Left ventricle myocardium inferior (tissue), 1 donor: ENCODE data around the gene CACNB2. TPM values are rescaled to one million over a fixed set of nuclear protein-coding genes. Genes with fewer than 3 reads are reported as not detected.

Source experiments
- DNase-seq: peaks from one replicate; pipeline ENCODE4 v3.0.0-alpha.2; 2020
- H3K27ac ChIP-seq: fragments of 200-600 bp; replicated peaks from 2 replicates; pipeline ENCODE4 v1.8.0; 2021
- H3K27me3 ChIP-seq: fragments of 200-600 bp; 2 replicates; pipeline ENCODE4 v1.8.0; 2021; ENCODE audit warnings: low read depth
- H3K36me3 ChIP-seq: fragments of 200-600 bp; 2 replicates; pipeline ENCODE4 v1.8.0; 2021
- H3K4me1 ChIP-seq: fragments of 200-600 bp; 2 replicates; pipeline ENCODE4 v1.8.0; 2021
- H3K4me3 ChIP-seq: fragments of 200-600 bp; 2 replicates; pipeline ENCODE4 v1.8.0; 2021; ENCODE audit warnings: mild to moderate bottlenecking, moderate library complexity
- H3K9me3 ChIP-seq: fragments of 200-600 bp; replicated peaks from 2 replicates; pipeline ENCODE4 v1.8.0; 2021
- intact Hi-C: fragments of 100-400 bp; cut with micrococcal nuclease; formaldehyde crosslinking; loops from one replicate; pipeline ENCODE4 v1.11.0; 2022
- total RNA-seq: library from RNA; stranded (reverse); fragmentation: NEBNext Ultra II Directional; extraction: Animal tissue kit (Norgen Biotek cat#: 25700); gene quantifications from one replicate; pipeline ENCODE4 v1.2.1, GENCODE V29; 2021
- TF ChIP-seq, protein P1 (sequence below): fragments of 200-600 bp; IDR thresholded peaks from 2 replicates; pipeline ENCODE4 v1.8.0; 2021; ENCODE audit warnings: antibody characterized with exemption, mild to moderate bottlenecking, borderline replicate concordance
- donor health status: DM: no; HTN: yes; CAD: no; lungs with severe emphysema.

The CACNB2 gene
- total RNA-seq, 1 donor from 2014 or later, result 38.1 TPM

DNA sequence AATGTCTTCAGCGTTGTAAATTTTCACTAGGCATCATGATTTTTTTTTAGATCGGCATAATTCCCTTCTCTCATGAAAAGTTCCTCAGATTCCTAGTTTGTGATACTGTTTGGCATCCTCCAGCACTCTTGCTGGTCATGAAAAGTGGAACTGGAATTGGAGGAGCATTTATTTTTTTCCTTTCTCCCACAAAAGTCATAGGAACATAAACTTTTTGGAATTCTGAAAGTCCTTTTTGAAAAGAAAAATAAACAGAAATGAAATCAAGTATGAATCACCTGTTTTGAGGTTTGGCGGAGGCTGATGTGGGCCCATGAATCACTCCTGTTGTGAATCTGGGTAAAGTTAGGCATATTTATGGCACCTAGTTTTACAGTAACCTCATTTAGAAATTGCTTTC, 17.7 kb downstream of the CACNB2 start:
- H3K9me3 ChIP-seq, result no peaks in the 10 kb centered on the region
- TF ChIP-seq, protein P1, sequence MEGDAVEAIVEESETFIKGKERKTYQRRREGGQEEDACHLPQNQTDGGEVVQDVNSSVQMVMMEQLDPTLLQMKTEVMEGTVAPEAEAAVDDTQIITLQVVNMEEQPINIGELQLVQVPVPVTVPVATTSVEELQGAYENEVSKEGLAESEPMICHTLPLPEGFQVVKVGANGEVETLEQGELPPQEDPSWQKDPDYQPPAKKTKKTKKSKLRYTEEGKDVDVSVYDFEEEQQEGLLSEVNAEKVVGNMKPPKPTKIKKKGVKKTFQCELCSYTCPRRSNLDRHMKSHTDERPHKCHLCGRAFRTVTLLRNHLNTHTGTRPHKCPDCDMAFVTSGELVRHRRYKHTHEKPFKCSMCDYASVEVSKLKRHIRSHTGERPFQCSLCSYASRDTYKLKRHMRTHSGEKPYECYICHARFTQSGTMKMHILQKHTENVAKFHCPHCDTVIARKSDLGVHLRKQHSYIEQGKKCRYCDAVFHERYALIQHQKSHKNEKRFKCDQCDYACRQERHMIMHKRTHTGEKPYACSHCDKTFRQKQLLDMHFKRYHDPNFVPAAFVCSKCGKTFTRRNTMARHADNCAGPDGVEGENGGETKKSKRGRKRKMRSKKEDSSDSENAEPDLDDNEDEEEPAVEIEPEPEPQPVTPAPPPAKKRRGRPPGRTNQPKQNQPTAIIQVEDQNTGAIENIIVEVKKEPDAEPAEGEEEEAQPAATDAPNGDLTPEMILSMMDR, result no peak
- H3K4me3 ChIP-seq, result no peak overlapping the region
- no peak for DNase-seq
- no peaks in the 10 kb centered on the region for H3K36me3 ChIP-seq
- no peaks in the 10 kb centered on the region for H3K27me3 ChIP-seq
- no peak overlapping the region for H3K27ac ChIP-seq
- H3K4me1 ChIP-seq, result peaks cover 17% of the 10 kb centered on the region
- intact Hi-C loops, result no loop called here

DNA sequence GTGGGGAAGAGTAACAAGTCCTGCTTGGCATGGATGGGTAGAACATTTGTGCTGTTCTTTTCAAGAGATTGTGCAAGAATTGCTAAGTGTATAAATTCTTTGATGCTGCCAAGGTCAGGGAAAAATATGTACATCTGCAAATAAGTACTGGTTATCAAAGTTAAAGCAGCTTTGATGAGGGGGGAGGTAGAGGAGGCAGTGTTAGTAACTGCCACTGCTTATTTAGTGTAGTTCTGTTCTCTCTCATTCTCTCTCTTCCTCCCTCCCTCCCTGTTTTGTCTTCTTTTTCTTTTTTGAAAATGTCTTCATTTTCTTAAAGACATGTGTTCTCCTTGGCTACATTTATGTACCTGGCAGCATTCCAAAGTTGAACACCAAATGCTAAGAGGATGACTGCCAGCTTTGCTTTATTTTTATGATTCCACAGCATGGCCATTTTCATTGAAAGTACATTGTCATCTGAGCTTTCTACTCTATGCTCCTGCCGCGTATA, 18.6 kb downstream of the CACNB2 start:
- H3K27me3 ChIP-seq, result no peaks in the 10 kb centered on the region
- peaks cover 18% of the 10 kb centered on the region for H3K4me1 ChIP-seq
- peak overlapping the region; percentile 24 for H3K4me3 ChIP-seq
- no peaks in the 10 kb centered on the region for H3K36me3 ChIP-seq
- no peaks in the 10 kb centered on the region for H3K9me3 ChIP-seq
- TF ChIP-seq, protein P1, result no peak
- H3K27ac ChIP-seq, result peak overlapping the region; percentile 42
- no peak for DNase-seq
- intact Hi-C loops, result no loop called here

DNA sequence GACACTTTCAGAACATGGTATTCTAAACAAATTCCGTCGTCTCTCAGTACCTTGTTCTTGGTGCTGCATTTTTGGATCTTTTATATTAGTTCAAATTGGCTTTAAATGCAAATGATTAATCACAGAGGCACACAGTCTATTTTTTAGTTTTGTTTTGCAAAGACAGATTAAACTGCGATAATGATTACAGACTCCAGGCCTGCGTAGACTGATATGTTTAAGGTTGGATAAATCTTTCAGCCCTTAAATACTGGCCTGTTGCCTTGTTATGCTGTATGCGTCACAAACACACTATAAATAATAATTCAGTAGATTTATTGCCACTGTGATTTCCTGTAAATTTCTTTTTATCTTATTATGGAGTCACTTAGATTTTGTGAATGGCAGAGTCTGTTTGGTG, 19.3 kb downstream of the CACNB2 start:
- Histone ChIP-seq H3K9me3 (no peaks in the 10 kb centered on the region), H3K4me3 (peak overlapping the region; percentile 24), H3K4me1 (peaks cover 23% of the 10 kb centered on the region), H3K36me3 (no peaks in the 10 kb centered on the region), H3K27ac (peak overlapping the region; percentile 42), H3K27me3 (no peaks in the 10 kb centered on the region)
- no peak for DNase-seq
- intact Hi-C loops, result no loop called here
- TF ChIP-seq, protein P1, result no peak

DNA sequence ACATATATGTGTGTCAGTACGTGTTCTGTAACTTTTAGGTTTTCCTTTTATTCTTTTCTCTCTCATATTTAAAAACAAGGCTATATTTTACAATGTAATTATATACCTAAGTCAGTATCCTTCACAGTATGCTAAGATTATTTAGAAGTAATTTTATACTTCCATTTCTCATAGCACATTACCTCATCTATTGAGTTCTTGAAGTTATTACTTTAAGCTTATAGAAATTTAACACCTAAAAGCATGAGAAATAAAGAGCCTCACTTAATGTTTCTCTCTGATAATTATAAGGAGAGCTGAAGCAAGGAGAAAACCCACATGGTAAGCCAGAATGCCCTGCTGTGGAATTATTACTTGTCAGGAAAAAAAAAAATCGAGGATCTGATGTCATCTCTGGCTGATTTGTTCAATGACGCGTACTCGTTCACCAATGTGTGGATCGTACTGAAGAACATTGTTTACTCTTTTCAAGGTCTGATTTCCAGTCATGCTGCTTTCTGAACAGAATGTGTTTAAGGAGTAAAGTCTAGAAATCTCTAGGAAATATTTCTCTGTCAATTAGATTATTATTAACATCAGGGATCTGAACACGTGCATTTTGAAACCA, 21.9 kb downstream of the CACNB2 start:
- Histone ChIP-seq H3K4me3 (no peak overlapping the region), H3K9me3 (no peaks in the 10 kb centered on the region), H3K27me3 (no peaks in the 10 kb centered on the region), H3K4me1 (peaks cover 23% of the 10 kb centered on the region), H3K27ac (no peak overlapping the region), H3K36me3 (no peaks in the 10 kb centered on the region)
- TF ChIP-seq, protein P1, result no peak
- DNase-seq, result no peak
- intact Hi-C loops, result no loop called here

DNA sequence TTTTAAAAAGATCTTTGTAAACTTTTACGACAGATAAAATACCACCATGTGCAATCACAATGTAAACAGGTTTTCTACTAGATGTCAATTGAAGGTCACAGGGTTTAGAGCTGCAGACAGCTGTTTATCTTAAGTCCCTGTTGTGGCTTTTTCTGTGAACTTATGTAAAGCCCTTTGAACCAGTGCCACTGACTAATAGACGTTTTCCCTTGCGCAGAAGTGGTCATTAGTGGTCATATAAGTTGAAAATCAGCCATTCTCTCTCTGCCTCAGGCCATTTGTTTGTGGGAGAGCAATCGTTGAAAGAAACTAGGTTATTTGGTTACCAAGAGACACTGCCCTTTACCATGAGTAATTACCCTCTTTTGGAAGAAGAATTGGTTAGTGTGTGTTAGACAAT, 23.9 kb downstream of the CACNB2 start:
- no peak for DNase-seq
- Histone ChIP-seq H3K4me3 (no peak overlapping the region), H3K36me3 (no peaks in the 10 kb centered on the region), H3K9me3 (no peaks in the 10 kb centered on the region), H3K27ac (no peak overlapping the region), H3K27me3 (no peaks in the 10 kb centered on the region), H3K4me1 (peaks cover 13% of the 10 kb centered on the region)
- intact Hi-C loops, result no loop called here
- TF ChIP-seq, protein P1, result no peak
